ENCODE data around the gene LAMTOR3.

DNA sequence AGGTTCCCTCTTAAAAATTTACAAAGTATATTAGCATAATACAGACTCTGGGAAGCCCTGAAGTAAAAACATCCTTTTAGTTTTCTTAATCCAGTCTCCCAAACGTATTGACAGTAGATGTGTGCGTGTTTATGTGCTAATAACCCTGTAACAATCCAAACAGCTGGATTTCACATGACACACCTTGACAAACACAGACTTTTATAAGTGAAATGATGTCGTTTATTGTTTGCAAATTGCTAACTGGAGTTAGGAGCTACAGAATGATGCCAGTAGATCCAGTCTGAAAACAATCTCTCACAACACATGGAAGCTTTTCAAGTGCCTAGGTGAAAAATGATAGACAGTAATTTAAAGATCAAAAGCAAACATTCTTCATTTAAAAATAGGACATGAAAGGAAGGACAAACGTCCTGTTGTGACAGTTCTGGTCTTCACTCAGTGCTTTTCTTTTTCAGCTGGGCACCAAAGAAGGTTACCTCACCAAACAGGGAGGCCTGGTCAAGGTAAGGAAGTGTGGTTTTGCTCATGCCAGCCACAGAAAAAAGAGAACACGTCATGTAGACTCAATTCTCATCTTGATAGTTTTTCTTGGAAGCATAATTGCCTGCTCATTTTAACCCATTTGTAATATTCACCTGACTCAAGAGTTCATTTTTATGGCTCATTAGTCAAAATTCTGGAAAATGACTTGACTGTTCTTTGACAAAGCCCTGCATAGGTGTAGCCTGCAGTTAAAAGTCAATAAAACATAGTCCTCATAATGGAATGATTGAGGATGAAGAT lies 32.9 kb downstream of the LAMTOR3 start:
- no peak for TF ChIP-seq EZH2 (IDR thresholded peaks at IDR 0.05; ENCODE audit: insufficient read depth, poor library complexity, severe bottlenecking)
- TF ChIP-seq EZH2phosphoT487 (IDR thresholded peaks at IDR 0.05; ENCODE audit: insufficient read depth, low read depth) = no peak

Data from GM23248 (cell line).